ENCODE results near the gene ITGA2. TPM values are rescaled to one million over a fixed set of nuclear protein-coding genes. Genes with fewer than 3 reads are reported as not detected.

Gene ITGA2
- total and polyA plus RNA-seq, 7 donors: 0.10 to 0.91 (median 0.64) TPM

DNA sequence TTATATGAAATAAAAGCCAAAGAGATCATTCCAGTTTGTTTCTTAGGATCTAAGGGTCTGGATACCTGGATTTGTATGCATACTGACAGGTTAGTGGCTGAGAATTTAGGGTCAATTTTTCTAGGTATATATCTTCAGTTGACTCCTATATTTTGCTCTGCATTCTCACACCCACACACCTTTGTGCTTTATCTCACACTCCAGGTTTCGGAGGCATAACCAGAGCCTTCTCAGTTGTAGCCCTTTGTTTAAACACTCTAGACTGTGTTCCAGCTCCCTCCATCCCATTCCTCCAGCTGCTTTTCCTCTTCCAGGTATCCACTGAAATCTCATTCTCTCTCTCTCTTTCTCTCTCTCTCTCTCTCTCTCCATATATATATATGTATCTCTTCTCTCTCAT lies 131.0 kb downstream of the ITGA2 start:
- ATAC-seq: no peak
- H3K4me1 ChIP-seq: no peaks in the 10 kb centered on the region
- H3K36me3 ChIP-seq (ENCODE audit: insufficient read depth in 1 of 2, low read depth in 1 of 2): no peaks in the 10 kb centered on the region
- no peak overlapping the region for H3K27ac ChIP-seq
- DNase-seq: no peak
- H3K27me3 ChIP-seq (ENCODE audit: insufficient read depth in 3 of 3, low read length in 2 of 3): no peaks in the 10 kb centered on the region
- H3K9me3 ChIP-seq: no peaks in the 10 kb centered on the region
- WGBS, 3 donors: 98 to 100% (median 100%) methylated on average over 1 of the region's 1 CpG
- intact Hi-C loops (cut with DNase I): loop anchor here in 1 of 2 donors (10.0 kb wide), 1 partner anchor 315 kb away; no protein-coding TSS in a partner anchor
- H3K4me3 ChIP-seq: no peak overlapping the region
- TF ChIP-seq, protein P1, sequence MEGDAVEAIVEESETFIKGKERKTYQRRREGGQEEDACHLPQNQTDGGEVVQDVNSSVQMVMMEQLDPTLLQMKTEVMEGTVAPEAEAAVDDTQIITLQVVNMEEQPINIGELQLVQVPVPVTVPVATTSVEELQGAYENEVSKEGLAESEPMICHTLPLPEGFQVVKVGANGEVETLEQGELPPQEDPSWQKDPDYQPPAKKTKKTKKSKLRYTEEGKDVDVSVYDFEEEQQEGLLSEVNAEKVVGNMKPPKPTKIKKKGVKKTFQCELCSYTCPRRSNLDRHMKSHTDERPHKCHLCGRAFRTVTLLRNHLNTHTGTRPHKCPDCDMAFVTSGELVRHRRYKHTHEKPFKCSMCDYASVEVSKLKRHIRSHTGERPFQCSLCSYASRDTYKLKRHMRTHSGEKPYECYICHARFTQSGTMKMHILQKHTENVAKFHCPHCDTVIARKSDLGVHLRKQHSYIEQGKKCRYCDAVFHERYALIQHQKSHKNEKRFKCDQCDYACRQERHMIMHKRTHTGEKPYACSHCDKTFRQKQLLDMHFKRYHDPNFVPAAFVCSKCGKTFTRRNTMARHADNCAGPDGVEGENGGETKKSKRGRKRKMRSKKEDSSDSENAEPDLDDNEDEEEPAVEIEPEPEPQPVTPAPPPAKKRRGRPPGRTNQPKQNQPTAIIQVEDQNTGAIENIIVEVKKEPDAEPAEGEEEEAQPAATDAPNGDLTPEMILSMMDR (IDR thresholded peaks at IDR 0.05): no peak

- TF ChIP-seq, protein P1 (IDR thresholded peaks at IDR 0.05): no peak
- DNase-seq (no peak), ATAC-seq (no peak)
- intact Hi-C loops (cut with DNase I): loop anchor here in 1 of 2 donors (10.0 kb wide), 1 partner anchor 311 kb away; no protein-coding TSS in a partner anchor
- no peak overlapping the region for H3K27ac ChIP-seq
- no peaks in the 10 kb centered on the region for H3K36me3 ChIP-seq (ENCODE audit: insufficient read depth in 1 of 2, low read depth in 1 of 2)
- no peak overlapping the region for H3K4me3 ChIP-seq
- no peaks in the 10 kb centered on the region for H3K4me1 ChIP-seq
- no peaks in the 10 kb centered on the region for H3K27me3 ChIP-seq (ENCODE audit: insufficient read depth in 3 of 3, low read length in 2 of 3)
- no peaks in the 10 kb centered on the region for H3K9me3 ChIP-seq
Measured at GRCh38 chr5:53123702-53124101, 134.6 kb downstream of the ITGA2 start.

GRCh38 chr5:53126521-53126920 lies 137.4 kb downstream of the ITGA2 start:
- ATAC-seq (no peak), DNase-seq (no peak)
- Histone ChIP-seq H3K27ac (no peak overlapping the region), H3K9me3 (no peaks in the 10 kb centered on the region), H3K36me3 (ENCODE audit: insufficient read depth in 1 of 2, low read depth in 1 of 2) (no peaks in the 10 kb centered on the region), H3K4me3 (no peak overlapping the region), H3K27me3 (ENCODE audit: insufficient read depth in 3 of 3, low read length in 2 of 3) (no peaks in the 10 kb centered on the region), H3K4me1 (no peaks in the 10 kb centered on the region)
- intact Hi-C loops (cut with DNase I): loop anchor here in 1 of 2 donors (10.0 kb wide), 1 partner anchor 308 kb away; no protein-coding TSS in a partner anchor
- TF ChIP-seq, protein P1 (IDR thresholded peaks at IDR 0.05): no peak
- WGBS, 3 donors: 86 to 92% (median 90%) methylated on average over 3 of the region's 3 CpGs

- 0 to 89% (median 4%) methylated on average over 1 of the region's 1 CpG for WGBS, 3 donors
- intact Hi-C loops (cut with DNase I): loop anchor here in 1 of 2 donors (10.0 kb wide), 1 partner anchor 308 kb away; no protein-coding TSS in a partner anchor
- ATAC-seq: no peak
Measured at GRCh38 chr5:53127107-53127506, 138.0 kb downstream of the ITGA2 start.

More at GRCh38 chr5:53127107-53127506, 138.0 kb downstream of the ITGA2 start:
- no peak for DNase-seq
- TF ChIP-seq, protein P1 (IDR thresholded peaks at IDR 0.05): no peak
- no peak overlapping the region for H3K27ac ChIP-seq
- no peaks in the 10 kb centered on the region for H3K36me3 ChIP-seq (ENCODE audit: insufficient read depth in 1 of 2, low read depth in 1 of 2)
- no peaks in the 10 kb centered on the region for H3K27me3 ChIP-seq (ENCODE audit: insufficient read depth in 3 of 3, low read length in 2 of 3)
- H3K4me1 ChIP-seq: no peaks in the 10 kb centered on the region
- no peaks in the 10 kb centered on the region for H3K9me3 ChIP-seq
- no peak overlapping the region for H3K4me3 ChIP-seq

All from psoas muscle (tissue), 8 donors.